ENCODE data around the gene PTN.

- no peak for TF ChIP-seq POLR2A (IDR thresholded peaks at IDR 0.05; ENCODE audit: low read depth, low read length)
- no peak for TF ChIP-seq TAF1 (IDR thresholded peaks at IDR 0.05; ENCODE audit: borderline replicate concordance, low read depth, low read length)
These were observed 88.8 kb downstream of the PTN start for GRCh38 chr7:137254766-137255165.

Data from GM12892 (cell line).